CD14-positive monocyte (primary cell): ENCODE data around the gene RIOK3. TPM values are rescaled to one million over a fixed set of nuclear protein-coding genes. Genes with fewer than 3 reads are reported as not detected.

ENCODE experiments used
- DNase-seq, 3 donors: peaks; one replicate each; pipeline ENCODE4 v3.0.0-alpha.2; 2011 to 2022
- H2AFZ ChIP-seq: 2 replicates; pipeline ENCODE4 v1.6.0; 2012; ENCODE audit warnings: mild to moderate bottlenecking, low read depth, low read length, inconsistent platforms; ENCODE audit not compliant: insufficient read depth, poor library complexity, severe bottlenecking
- H3K27ac ChIP-seq, 2 donors: 1 replicate in 1 of 2; 2 replicates in 1 of 2; pipeline ENCODE4 v1.5.1; 2012 to 2013; ENCODE audit warnings: low read length in 2 of 2, control low read depth in 1 of 2, inconsistent platforms in 1 of 2, low read depth in 1 of 2, mild to moderate bottlenecking in 1 of 2
- H3K27me3 ChIP-seq, 2 donors: one replicate each; pipeline versions ENCODE4 v1.6.0 to v1.6.1; 2011 to 2013; ENCODE audit warnings: low read length in 2 of 2; ENCODE audit not compliant: control insufficient read depth in 2 of 2, insufficient read depth in 2 of 2
- H3K36me3 ChIP-seq, 2 donors: replicated peaks in 1 of 2; 1 replicate in 1 of 2; 2 replicates in 1 of 2; pipeline versions ENCODE4 v1.5.1 to v1.6.1; 2012 to 2013; ENCODE audit warnings: low read length in 2 of 2, control low read depth in 1 of 2, inconsistent platforms in 1 of 2, mild to moderate bottlenecking in 1 of 2; ENCODE audit not compliant: insufficient read depth in 2 of 2, control insufficient read depth in 1 of 2
- H3K4me1 ChIP-seq, 2 donors: 1 replicate in 1 of 2; 2 replicates in 1 of 2; pipeline versions ENCODE4 v1.5.1 to v1.6.1; 2012 to 2013; ENCODE audit warnings: low read length in 2 of 2, control low read depth in 1 of 2, inconsistent platforms in 1 of 2, mild to moderate bottlenecking in 1 of 2, moderate library complexity in 1 of 2; ENCODE audit not compliant: insufficient read depth in 2 of 2, control insufficient read depth in 1 of 2
- H3K4me2 ChIP-seq: replicated peaks from 2 replicates; pipeline ENCODE3; 2012; ENCODE audit warnings: low read length, moderate library complexity, mild to moderate bottlenecking; ENCODE audit not compliant: poor library complexity, severe bottlenecking; ENCODE audit errors: extremely low read depth
- H3K4me3 ChIP-seq, 3 experiments: fragments of 200-600 bp in 1 of 3; sonication (generic) in 1 of 3; replicated peaks in 1 of 3; 1 replicate in 2 of 3; 2 replicates in 1 of 3; pipeline ENCODE4 v1.5.1; 2011 to 2013; ENCODE audit warnings: low read length in 3 of 3, mild to moderate bottlenecking in 3 of 3, control low read depth in 2 of 3, low read depth in 2 of 3, inconsistent platforms in 1 of 3, moderate library complexity in 1 of 3
- H3K79me2 ChIP-seq: 2 replicates; pipeline ENCODE4 v1.6.0; 2012; ENCODE audit warnings: mild to moderate bottlenecking, control low read depth, inconsistent platforms, low read length, moderate library complexity; ENCODE audit not compliant: insufficient read depth
- H3K9ac ChIP-seq: 2 replicates; pipeline ENCODE4 v1.6.0; 2017; ENCODE audit warnings: low read length, mild to moderate bottlenecking; ENCODE audit not compliant: insufficient read depth, poor library complexity, severe bottlenecking
- H3K9me3 ChIP-seq, 2 donors: replicated peaks in 1 of 2; 1 replicate in 1 of 2; 2 replicates in 1 of 2; pipeline versions ENCODE4 v1.5.1 to v1.6.1; 2012 to 2013; ENCODE audit warnings: low read length in 2 of 2, control low read depth in 1 of 2; ENCODE audit not compliant: control insufficient read depth in 1 of 2, insufficient read depth in 1 of 2
- H4K20me1 ChIP-seq: 2 replicates; pipeline ENCODE4 v1.6.0; 2012; ENCODE audit warnings: mild to moderate bottlenecking, low read length, control low read depth, moderate library complexity; ENCODE audit not compliant: insufficient read depth
- H3K27ac Mint-ChIP-seq, 7 donors: one replicate each; pipeline ENCODE4 v1.8.0; 2020; ENCODE audit warnings: mild to moderate bottlenecking in 7 of 7, mixed read lengths in 7 of 7, moderate library complexity in 6 of 7, inconsistent platforms in 2 of 7
- H3K27me3 Mint-ChIP-seq, 3 donors: one replicate each; pipeline ENCODE4 v1.8.0; 2021 to 2022; ENCODE audit warnings: low read depth in 3 of 3, mild to moderate bottlenecking in 3 of 3, mixed read lengths in 3 of 3, moderate library complexity in 3 of 3, inconsistent platforms in 1 of 3
- H3K36me3 Mint-ChIP-seq, 2 donors: one replicate each; pipeline ENCODE4 v1.8.0; 2020; ENCODE audit warnings: mixed read lengths in 2 of 2, inconsistent platforms in 1 of 2, mild to moderate bottlenecking in 1 of 2
- H3K4me1 Mint-ChIP-seq: one replicate; pipeline ENCODE4 v1.8.0; 2020; ENCODE audit warnings: mild to moderate bottlenecking, mixed read lengths
- H3K4me3 Mint-ChIP-seq, 2 donors: one replicate each; pipeline ENCODE4 v1.8.0; 2020; ENCODE audit warnings: mild to moderate bottlenecking in 2 of 2, mixed read lengths in 2 of 2, moderate library complexity in 1 of 2
- H3K9me3 Mint-ChIP-seq, 7 donors: one replicate each; pipeline ENCODE4 v1.8.0; 2020 to 2022; ENCODE audit warnings: mixed read lengths in 7 of 7, mild to moderate bottlenecking in 6 of 7, moderate library complexity in 6 of 7, inconsistent platforms in 2 of 7
- WGBS: methylation state at CpG from one replicate; pipeline ENCODE4 v1.1.5; 2013; ENCODE audit warnings: missing lambda C conversion rate; ENCODE audit not compliant: insufficient coverage; 5-methylcytosine and 5-hydroxymethylcytosine counted together
- intact Hi-C, 2 donors: fragments of 100-400 bp; cut with micrococcal nuclease; formaldehyde crosslinking; loops; one replicate each; pipeline versions ENCODE4 v1.15.0 to v1.15.1; 2023
- polyA plus RNA-seq, 3 donors: library from polyadenylated mRNA; depleted of rRNA in 1 of 3; unstranded in 2 of 3; stranded (reverse) in 1 of 3; fragments of 300-500 nt in 2 of 3; fragments of >200 nt in 1 of 3; fragmentation: Illumina TruSeq in 2 of 3; gene quantifications; 1 replicate in 2 of 3; 2 replicates in 1 of 3; pipeline ENCODE4 v1.2.3, GENCODE V29; 2012 to 2021
- TF ChIP-seq, protein P1 (sequence below): fragments of 200-600 bp; IDR thresholded peaks from one replicate; pipeline ENCODE4 v1.8.0; 2022; ENCODE audit warnings: antibody characterized with exemption, mild to moderate bottlenecking

The RIOK3 gene
- polyA plus RNA-seq, 3 donors, result 50.9 to 79.7 (median 62.2) TPM

GRCh38 chr18:23519734-23520133 lies 66.6 kb downstream of the RIOK3 start:
- no CpG with 5 or more reads among the region's 4 CpGs for WGBS
- Histone ChIP-seq H3K9me3 (no peaks in the 10 kb centered on the region), H3K27me3 (no peaks in the 10 kb centered on the region), H4K20me1 (peaks cover 38% of the 10 kb centered on the region), H3K4me2 (no peak overlapping the region), H3K4me1 (peaks cover 16 to 20% of the 10 kb centered on the region in 2 donors), H2AFZ (no peak overlapping the region), H3K4me3 (no peak overlapping the region), H3K79me2 (no peaks in the 10 kb centered on the region), H3K9ac (no peak overlapping the region), H3K27ac (no peak overlapping the region), H3K36me3 (peaks cover 82 to 89% of the 10 kb centered on the region in 2 donors)
- Mint-ChIP-seq H3K27me3 (no peaks in the 10 kb centered on the region), H3K9me3 (peaks cover 0 to 3% (median 0%) of the 10 kb centered on the region in 7 donors), H3K4me3 (no peak overlapping the region), H3K4me1 (peaks cover 21% of the 10 kb centered on the region), H3K27ac (peak overlapping the region in 1 of 7 donors; percentile 55), H3K36me3 (peaks cover 79 to 92% of the 10 kb centered on the region in 2 donors)
- no peak for DNase-seq
- TF ChIP-seq, protein P1, sequence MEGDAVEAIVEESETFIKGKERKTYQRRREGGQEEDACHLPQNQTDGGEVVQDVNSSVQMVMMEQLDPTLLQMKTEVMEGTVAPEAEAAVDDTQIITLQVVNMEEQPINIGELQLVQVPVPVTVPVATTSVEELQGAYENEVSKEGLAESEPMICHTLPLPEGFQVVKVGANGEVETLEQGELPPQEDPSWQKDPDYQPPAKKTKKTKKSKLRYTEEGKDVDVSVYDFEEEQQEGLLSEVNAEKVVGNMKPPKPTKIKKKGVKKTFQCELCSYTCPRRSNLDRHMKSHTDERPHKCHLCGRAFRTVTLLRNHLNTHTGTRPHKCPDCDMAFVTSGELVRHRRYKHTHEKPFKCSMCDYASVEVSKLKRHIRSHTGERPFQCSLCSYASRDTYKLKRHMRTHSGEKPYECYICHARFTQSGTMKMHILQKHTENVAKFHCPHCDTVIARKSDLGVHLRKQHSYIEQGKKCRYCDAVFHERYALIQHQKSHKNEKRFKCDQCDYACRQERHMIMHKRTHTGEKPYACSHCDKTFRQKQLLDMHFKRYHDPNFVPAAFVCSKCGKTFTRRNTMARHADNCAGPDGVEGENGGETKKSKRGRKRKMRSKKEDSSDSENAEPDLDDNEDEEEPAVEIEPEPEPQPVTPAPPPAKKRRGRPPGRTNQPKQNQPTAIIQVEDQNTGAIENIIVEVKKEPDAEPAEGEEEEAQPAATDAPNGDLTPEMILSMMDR, result no peak
- intact Hi-C loops, result loop anchor here (5.0 kb wide), 1 partner anchor 68 kb away; the partner anchor contains the start of gene NPC1 (in 2 of the 2)

DNA sequence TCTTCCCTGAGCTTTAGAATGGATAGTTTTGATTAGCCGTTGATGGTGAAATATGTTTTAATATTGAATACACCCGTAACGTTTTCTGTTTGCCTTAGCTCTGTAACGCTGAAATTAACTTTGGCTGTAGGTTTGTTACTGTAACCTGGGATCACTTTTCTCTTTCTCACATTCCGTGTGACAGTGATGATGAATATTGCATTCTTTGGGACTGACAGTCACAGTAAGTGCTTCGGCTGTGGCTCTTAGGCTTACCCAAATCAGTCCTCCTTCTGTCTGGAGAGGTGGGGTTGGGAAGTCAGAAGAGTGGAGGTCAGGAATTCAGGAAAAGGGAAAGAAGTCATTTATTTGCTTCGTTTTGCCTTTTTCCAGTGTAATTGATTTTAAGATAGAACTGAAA lies 68.2 kb downstream of the RIOK3 start:
- no peak for DNase-seq
- no peak overlapping the region for H3K4me3 Mint-ChIP-seq
- peaks cover 82 to 91% of the 10 kb centered on the region in 2 donors for H3K36me3 ChIP-seq
- H3K4me3 ChIP-seq, result no peak overlapping the region
- H3K27ac Mint-ChIP-seq, result peak overlapping the region in 3 of 7 donors; percentile 38 to 60 (median 55)
- no peaks in the 10 kb centered on the region for H3K79me2 ChIP-seq
- H2AFZ ChIP-seq, result no peak overlapping the region
- no peaks in the 10 kb centered on the region for H3K9me3 ChIP-seq
- WGBS, result 100% methylated on average over 1 of the region's 7 CpGs
- peaks cover 78 to 89% of the 10 kb centered on the region in 2 donors for H3K36me3 Mint-ChIP-seq
- H3K9me3 Mint-ChIP-seq, result peaks cover 0 to 3% (median 0%) of the 10 kb centered on the region in 7 donors
- no peak overlapping the region for H3K27ac ChIP-seq
- H3K9ac ChIP-seq, result no peak overlapping the region
- no peaks in the 10 kb centered on the region for H3K27me3 ChIP-seq
- intact Hi-C loops, result no loop called here
- H3K4me2 ChIP-seq, result no peak overlapping the region
- TF ChIP-seq, protein P1, result no peak
- H3K27me3 Mint-ChIP-seq, result no peaks in the 10 kb centered on the region
- H3K4me1 ChIP-seq, result peaks cover 16 to 20% of the 10 kb centered on the region in 2 donors
- peaks cover 19% of the 10 kb centered on the region for H3K4me1 Mint-ChIP-seq
- H4K20me1 ChIP-seq, result peaks cover 40% of the 10 kb centered on the region
